SKM-1 (cell line): Measurements from ENCODE around the gene FGD6.
"Not testable (repeated sequence)": the region's sequence is repeated elsewhere in the genome, so short reads cannot be mapped to it uniquely, and the experiment has no call there.

Source experiments
- DNase-seq: peaks from one replicate; lab custom pipeline; 2025; ENCODE audit not compliant: unreplicated experiment; lab: John Stamatoyannopoulos, UW

FGD6 gene

DNA sequence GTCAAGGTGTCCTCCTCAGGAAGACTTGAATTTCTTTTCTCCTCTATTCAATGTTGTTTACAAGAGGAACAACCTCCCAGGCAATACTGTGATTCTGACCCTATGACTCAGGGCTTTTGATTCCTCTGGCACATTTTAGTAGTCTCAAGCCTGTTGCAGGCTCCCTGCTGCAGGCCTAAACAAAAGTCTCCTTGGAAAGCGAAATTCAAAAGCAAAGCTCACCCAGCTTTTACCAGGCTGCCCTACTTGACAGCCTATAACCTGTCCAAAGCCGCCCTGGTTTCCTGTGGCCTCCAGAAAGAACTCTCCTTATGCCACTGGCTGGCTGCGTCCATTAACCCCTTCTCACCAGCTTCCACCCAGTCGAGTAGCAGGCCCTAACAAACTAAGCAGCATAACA lies 11.6 kb downstream of the FGD6 start:
- no peak for DNase-seq

DNA sequence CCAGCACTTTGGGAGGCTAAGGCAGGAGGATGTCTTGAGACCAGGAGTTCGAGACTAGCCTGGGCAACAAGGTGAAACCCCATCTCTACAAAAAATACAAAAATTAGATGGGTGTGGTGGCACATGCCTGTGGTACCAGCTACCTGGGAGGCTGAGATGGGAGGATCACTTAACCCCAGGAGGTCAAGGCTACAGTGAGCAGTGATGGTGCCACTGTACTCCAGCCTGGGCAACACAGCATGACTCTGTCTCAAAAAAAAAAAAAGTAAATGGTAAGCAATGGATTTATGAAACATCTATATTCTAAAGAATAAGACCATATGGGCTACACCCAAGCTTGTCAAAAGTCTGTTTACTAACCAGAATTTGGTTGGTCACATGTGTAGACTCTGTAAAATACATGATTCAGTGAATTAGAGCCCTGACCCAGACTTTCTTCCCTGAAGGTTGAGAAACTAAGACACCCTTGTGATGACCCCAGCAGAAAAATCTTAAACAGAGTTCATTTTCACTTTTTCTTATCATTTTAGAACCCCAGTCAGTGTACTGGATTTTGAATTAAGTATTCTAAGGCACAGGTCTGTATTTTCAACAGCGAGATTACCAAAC lies 12.1 kb downstream of the FGD6 start:
- no peak for DNase-seq

DNA sequence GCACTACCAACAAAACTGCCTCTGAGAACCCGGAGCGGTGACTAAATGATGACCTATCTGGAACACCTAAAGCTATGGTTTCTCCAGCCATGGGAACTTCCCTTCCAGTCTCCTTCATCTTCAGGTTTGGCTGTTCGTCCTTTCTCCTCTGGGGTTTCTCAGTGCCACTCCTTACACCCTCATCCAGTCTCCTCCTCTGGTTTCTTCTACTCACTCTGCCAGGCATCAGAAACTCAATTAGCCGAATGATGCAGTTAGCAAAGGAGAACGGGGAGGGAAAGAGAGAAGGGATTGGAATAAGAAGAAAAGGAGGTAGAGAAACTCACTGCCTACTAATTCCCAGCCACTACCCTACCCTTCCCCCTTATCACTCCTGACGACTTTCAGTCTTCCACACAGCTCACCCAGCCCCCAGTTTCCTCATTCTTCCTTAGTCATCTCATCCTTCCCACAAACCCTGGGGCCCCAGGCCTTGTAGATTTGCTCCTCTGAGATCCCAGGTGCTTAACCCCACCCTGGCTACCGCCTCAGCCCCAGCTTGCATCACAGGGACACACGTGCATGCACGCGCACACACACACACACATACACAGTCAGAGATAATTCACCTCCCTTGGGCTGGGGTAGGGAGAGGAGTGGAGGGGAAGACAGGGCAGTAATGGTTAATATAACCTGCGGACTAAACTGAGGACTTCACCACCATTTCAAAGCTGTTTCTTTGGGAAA lies 13.0 kb downstream of the FGD6 start:
- DNase-seq = no peak

DNA sequence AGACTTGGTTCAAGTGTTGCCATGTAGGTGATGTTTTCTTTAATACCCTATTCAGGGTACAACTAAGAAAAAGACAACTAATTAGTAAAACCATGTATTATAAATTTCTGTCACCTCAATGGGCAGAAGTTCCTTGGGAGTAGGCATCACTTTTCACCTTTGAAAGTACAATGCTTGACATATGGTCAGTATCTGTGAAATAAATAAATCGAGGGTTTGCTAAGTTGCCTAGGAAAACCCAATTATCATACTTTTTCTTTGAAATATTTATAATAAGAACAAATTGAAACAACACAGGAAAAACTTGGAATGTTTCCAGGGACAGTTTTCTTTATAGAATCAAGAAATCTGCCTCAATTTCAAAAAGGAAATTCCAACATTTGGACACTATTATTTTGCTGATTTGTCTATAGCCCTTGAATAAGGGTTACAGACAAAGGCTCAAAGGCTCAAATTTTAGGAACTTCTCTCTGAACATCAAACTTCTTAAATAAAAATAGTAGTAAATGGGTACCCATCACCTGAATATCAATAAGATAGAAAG lies 13.7 kb downstream of the FGD6 start:
- no peak for DNase-seq

DNA sequence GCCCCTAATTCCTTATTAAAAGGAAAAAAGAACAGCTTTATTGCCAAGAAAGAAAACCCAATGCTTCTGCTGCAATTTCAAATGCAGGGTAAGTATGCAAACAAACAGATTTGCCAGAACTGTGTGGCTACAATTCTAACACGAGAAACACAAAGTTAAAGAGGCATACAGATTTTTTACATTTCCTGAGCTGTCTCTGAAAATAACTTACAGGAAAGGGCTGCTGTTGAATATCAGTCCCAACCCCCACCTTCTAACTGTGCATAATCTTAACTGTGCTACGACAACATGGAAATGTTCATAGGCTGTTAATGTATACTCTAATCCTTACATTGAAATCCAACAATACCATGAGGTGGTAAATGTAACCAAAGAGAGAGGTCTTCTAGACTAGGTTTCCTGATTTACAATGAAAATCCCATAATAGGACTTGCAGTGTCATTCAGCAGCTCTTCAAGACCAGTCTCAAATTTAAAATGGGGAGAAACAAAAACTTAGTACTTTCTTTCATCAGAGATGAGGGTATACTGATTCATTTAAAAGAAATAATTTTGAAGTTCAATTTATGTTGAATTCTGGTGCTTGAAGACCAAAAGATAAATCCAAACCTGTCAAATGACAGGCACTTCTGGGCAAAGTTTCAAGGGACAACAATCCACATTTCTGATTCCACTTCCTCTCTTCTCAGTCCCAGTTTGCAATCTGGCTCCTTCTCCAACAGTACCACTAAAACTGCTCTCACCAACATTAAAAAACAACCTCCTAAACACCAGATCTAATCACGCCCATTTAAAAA lies 14.4 kb downstream of the FGD6 start:
- no peak for DNase-seq

DNA sequence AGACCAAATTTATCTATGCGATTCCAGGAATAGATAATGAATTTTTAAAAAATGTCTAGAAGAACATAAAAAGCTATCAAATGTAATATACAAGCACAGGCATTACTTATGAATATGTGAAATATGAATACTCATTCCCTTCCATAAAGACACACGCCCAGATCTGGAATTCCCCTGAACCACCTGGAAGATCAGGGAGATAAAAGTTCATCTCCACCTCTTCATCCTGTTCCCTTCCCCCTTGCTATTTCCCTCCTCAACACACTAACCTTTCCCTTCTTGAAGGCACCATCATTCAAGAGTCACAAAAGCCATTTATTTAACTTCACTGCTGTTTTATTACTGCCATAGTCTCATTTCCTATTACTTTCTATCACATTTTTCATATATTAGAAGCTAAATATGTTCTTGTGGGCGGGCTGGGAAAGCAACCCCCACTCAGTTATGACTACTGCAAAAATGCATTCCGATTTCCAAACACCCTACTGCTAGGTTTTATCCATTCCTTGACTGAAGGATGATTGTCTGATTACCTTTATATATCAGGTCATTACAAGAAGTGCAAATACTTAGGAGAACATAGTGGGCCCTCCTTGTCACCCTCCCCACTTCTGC lies 16.1 kb downstream of the FGD6 start:
- no peak for DNase-seq

DNA sequence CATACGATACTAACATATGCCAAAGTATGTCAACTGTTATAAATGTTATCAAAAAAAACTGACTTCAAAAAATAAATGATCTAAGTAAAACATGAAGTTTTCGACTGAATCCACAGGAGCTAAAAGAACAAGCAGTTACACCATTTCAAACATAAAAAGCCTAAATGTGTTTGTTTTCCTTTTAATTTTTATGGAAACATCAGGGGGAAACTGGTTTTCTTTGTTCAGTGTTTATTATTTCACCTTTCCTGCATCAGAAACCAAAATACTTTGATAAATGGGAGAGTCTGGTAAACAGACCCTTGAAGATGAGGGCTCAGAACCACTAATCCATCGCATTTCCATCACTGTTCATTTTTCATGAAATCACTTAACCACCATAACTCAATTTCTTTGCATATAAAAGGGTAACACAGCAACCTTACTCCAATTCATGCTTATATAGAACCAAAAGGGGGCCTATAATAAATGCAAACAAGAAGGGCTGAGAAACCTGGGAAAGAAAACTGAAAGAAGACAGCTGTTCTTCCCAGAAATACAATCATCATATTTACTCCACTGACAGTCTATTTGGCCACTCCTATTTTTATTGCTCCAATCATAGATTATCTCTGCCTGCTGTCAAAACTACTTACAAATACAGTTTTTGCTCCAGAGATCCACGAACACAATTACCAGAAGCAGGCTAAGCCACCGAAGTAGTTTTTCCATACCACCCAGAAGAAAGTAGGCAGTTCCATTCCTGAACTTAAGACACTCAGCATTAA lies 17.0 kb downstream of the FGD6 start:
- no peak for DNase-seq

DNA sequence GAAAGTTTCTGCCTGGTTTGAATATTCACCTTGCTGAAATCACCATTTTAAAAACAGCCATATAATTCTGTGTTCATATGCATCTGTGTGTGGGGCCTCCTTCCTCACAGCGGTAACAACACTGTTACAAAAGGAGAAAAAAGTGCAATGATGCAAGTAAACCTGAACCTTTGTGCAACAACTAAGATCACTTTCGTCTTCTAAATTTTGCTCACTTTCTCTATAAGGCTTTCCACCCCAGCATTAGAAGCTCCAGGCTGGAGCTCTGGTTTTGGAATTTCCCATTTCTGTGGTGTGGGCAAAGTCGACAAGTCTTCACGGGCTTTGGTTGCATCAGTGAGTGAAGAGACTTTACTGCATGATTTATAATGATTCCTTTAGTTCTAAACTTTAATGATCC lies 18.4 kb downstream of the FGD6 start:
- no peak for DNase-seq

DNA sequence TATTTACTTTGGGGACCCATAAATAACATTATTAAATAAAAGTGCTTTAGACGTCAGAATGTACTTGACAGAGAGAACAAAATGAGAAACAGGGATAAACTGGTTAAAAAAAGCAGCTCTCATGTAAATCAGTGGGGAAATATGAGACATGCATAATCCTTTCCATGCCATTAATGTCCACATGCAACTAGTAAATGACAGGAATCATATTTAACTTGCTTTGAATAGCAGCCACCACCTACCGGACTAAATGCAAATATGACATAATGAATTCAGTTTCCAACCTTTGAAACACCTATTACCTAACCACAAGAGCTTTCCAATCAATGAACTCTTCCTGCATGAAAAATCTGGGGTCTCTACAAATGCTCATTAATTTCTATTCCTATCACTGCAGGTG lies 19.6 kb downstream of the FGD6 start:
- no peak for DNase-seq

DNA sequence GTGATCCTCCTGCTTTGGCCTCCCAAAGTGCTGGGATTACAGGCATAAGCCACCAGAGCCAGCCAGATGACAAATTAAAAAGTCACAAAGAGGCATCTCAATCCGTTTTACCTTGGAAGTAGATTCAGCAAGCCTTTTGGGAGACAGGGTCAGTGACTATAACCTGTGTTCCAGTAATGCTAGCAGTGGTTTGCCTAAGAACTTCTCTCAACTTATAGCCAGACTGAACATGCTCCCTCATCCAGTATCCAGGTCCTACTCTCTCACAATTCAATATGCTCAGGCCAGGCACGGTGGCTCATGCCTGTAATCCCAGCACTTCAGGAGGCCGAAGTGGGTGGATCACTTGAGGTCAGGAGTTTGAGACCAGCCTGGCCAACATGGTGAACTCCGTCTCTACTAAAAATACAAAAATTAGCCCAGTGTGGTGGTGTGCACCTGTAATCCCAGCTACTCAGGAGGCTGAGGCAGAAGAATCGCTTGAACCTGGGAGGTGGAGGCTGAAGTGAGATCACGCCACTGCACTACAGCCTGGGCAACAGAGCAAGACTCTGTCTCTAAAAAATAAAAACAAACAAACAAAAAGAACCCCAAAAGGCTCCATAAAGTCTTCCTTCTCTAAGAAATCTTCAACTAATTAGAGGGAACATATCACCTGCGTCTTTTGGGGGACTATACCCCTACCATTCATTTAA lies 20.2 kb downstream of the FGD6 start:
- not testable (repeated sequence) for DNase-seq

DNA sequence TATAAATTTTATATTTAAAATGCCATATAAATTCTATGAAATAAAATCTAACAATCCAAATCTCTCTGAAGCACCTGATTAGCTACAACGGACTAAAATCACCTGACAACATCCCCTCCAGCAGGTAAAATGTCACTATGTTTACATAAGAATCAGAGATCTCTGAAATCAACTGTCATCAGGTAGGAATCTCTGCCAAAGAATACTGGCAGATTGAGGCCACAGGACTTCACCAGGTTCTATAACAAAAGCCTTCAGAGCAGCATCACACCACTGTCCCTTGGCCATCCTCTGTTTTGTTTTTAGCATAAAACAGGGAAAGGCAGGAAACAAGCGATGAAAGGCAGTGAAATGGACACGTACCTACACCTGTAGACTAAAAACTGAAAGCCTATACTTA lies 22.1 kb downstream of the FGD6 start:
- DNase-seq = no peak

DNA sequence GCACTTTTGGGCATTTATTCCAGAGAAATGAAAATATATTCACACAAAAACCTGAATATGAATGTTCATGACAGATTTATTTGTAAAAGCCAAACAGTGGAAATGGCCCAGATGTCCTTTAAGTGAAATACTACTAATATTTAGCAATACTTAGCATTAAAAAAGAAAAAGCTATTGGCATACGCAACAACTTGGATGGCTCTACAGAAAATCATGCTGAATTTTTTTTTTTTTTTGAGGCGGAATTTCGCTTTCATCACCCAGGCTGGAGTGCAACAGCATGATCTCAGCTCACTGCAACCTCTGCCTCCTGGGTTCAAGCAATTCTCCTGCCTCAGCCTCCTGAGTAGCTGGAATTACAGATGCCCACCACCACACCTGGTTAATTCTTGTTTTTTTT lies 24.1 kb downstream of the FGD6 start:
- no peak for DNase-seq

DNA sequence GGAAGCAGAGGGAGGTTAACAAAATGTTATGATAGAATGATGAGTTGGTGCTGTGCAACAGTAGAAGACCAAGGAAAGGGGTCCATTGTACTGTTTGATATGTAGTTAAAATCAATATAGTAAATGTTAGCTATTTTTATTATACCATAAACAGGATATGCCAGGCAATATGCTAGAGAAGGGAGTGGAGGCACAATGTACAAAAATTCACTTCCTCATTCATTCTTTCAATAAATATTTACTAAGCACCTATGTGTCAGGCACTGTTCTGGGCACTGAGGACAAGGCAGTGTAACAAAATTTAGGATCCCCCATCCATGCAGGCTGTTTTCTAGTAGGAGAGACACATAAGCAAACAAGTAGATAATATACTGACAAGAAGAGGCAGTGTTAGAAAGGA lies 25.0 kb downstream of the FGD6 start:
- no peak for DNase-seq

DNA sequence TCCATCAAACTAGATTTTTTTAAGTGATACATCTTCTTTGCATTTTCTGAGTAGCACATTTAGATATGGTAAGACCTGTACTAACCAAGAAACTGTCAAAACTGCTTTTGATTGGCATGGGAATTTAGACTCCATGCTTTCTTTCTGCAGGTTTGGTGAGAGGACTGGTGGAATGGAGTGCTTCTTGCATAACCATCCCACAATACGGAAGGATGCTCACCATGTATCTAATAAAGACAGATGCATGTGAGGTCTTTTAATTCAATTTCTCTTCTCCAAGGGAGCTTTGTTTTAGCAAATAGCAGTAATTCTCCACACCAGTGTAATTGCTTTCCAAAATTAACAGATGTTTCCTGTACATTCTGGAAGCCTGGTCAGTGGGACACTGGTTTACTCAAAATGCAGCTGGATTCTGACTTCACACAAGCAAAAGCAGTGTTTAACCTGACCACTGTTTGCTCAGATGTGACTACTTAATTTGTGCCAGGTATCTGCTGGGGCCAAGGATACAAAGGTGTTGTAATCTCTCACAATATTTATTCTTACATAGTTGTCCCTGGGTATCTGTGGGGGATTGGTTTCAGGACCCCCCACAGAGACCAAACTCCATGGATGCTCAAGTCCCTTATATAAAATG lies 26.1 kb downstream of the FGD6 start:
- DNase-seq = no peak

DNA sequence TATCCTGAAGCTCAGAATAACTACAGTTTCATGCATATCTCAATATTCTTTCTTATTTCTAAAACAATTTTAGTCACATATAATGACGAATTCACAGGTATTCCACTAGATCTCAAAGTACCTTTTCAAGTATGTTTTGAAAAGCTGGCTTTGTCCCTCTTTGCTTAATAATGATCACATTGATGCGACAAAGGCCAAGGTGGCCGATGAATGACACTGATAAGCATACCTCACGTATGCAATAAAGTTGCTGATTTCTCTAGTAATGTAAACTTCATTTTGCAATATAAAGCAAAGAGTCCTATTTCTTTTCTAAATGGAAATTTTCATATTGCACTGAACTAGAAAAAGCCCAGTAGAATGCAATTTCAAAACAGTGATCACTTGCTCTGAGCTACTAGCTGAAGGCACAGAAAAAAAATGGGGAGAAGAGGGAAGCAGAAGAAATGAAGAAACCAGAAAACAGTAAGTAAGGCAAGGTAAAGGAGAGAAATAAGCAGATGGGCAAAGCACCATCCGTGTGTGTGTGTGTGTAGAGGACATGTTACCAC lies 29.3 kb downstream of the FGD6 start:
- DNase-seq = no peak

DNA sequence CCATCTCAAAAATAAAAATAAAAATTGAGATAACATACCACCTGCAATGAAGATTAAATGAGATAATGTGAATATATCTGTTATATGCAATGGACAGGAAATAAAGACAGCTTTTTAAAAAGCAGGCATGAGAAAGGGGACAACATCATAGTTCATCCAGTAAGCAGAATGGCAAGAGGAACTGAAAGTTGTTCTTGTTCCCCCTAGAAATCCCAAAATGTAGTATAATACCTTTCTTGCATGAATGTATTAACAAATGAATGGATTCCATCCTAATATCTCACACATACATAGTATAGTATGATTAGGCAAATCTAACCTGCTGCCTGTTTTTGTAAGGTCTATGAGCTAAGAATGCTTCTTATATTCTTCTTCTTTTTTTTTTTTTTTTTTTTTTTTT lies 31.4 kb downstream of the FGD6 start:
- no peak for DNase-seq

DNA sequence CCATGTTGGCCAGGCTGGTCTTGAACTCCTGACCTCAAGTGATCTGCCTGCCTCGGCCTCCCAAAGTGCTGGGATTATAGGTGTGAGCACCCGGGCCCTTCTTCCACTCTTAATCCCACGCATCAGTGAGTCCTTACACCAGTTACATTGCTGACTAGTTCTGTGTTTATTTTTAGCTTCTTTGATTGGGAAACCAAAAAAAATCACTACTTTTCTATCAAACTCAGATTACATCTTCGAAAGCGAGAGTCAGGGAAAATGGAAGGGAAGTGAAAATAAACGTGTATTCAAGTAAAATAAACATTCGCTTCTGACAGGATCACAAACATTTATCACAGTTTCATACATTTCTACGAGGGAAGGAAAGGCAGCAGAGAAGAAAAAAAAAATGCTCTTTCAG lies 32.2 kb downstream of the FGD6 start:
- DNase-seq = no peak

DNA sequence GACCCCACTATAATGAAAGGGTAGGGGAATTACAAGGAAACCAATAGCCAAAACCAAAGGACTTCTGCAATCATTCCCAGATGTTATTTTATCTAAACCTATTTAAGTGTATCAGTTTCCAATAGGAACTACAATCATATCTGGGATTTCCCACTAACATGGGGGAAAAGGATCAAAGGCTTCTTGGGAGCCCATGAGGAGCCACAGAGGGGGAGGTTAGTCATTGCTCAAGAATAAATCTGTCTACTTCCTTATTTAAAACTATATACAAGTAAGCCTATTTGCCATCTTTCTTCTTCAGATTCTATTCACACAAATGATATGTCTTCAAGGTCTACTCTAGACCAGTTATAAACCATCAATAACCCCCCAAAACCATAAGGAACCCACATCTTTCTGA lies 33.1 kb downstream of the FGD6 start:
- no peak for DNase-seq

DNA sequence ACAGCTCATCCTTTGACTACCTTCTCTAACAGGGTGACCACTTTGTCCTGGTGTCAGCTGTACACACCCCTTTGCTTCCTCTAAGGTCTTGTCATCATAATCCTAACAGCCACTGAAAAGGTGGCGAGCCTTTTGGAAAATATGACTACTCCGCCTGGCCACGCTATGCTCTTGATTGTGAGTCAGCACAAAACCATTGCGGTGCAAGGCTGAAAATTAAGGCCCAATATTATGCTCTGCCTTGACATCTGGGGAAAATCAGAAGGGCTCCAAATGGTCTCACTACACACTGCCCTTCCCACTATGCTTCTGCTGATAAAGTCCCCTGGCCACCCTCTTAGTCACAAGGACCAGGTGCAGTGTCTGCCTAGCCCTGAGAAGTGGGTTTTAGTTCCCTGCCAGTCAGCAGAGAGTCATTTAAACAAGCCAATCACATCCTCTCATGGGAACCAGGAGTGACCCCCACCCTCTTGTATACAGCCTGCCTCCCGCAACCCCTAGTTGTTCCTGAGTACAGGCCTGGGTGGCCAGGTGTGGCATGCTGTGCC lies 34.3 kb downstream of the FGD6 start:
- no peak for DNase-seq
